Right ventricle myocardium superior (tissue), 1 donor: ENCODE measurements around the gene THSD4. TPM values are rescaled to one million over a fixed set of nuclear protein-coding genes. Genes with fewer than 3 reads are reported as not detected.
A peak's percentile ranks its signal among the peaks of the same experiment; 100 is the strongest.

ENCODE experiments used
- ATAC-seq: fragments of 200-7000 bp; cut with Tn5 transposase; one replicate; pipeline ENCODE4 v1.9.1; 2020; ENCODE audit warnings: mild to moderate bottlenecking; ENCODE audit not compliant: poor library complexity
- DNase-seq: peaks from one replicate; pipeline ENCODE4 v3.0.0-alpha.2; 2020
- intact Hi-C: fragments of 100-400 bp; cut with DNase I; formaldehyde crosslinking; loops from one replicate; pipeline ENCODE4 v1.11.2; 2022
- total RNA-seq: library from RNA; stranded (reverse); fragmentation: NEBNext Ultra II Directional; extraction: Animal tissue kit (Norgen Biotek cat#: 25700); gene quantifications from one replicate; pipeline ENCODE4 v1.2.1, GENCODE V29; 2021
- donor health status: DM: no; HTN: yes; CAD: no; lungs with severe emphysema.

THSD4 gene
- total RNA-seq, 1 donor from 2014 or later, result 75.6 TPM

- intact Hi-C loops, result no loop called here
- DNase-seq, result no peak
- ATAC-seq, result peak; percentile 25
Observed at GRCh38 chr15:71567173-71567572, 451.9 kb downstream of the THSD4 start.

- intact Hi-C loops, result no loop called here
- no peak for DNase-seq
- ATAC-seq, result no peak
Observed at GRCh38 chr15:71568227-71568626, 453.0 kb downstream of the THSD4 start.

- intact Hi-C loops, result no loop called here
- ATAC-seq (no peak), DNase-seq (no peak)
Observed at GRCh38 chr15:71570736-71571135, 455.5 kb downstream of the THSD4 start.

- ATAC-seq (no peak), DNase-seq (no peak)
- intact Hi-C loops, result no loop called here
Observed at GRCh38 chr15:71571641-71572040, 456.4 kb downstream of the THSD4 start.

GRCh38 chr15:71572452-71573053 is 457.3 kb downstream of the THSD4 start:
- DNase-seq, result no peak
- intact Hi-C loops, result no loop called here

GRCh38 chr15:71573599-71573998 is 458.3 kb downstream of the THSD4 start:
- DNase-seq (no peak), ATAC-seq (no peak)
- intact Hi-C loops, result no loop called here

More at GRCh38 chr15:71572452-71573053, 457.3 kb downstream of the THSD4 start:
- peak; percentile 32 for ATAC-seq

- ATAC-seq (peak; percentile 52), DNase-seq (no peak)
- intact Hi-C loops, result no loop called here
Observed at GRCh38 chr15:71575474-71576045, 460.3 kb downstream of the THSD4 start.

GRCh38 chr15:71577071-71577470 is 461.8 kb downstream of the THSD4 start:
- ATAC-seq, result no peak
- intact Hi-C loops, result no loop called here
- no peak for DNase-seq

GRCh38 chr15:71581398-71581930 is 466.2 kb downstream of the THSD4 start:
- intact Hi-C loops, result no loop called here
- ATAC-seq (no peak), DNase-seq (no peak)

GRCh38 chr15:71585159-71585558 is 469.9 kb downstream of the THSD4 start:
- intact Hi-C loops, result no loop called here
- ATAC-seq, result no peak
- no peak for DNase-seq

- DNase-seq, result no peak
- no peak for ATAC-seq
- intact Hi-C loops, result no loop called here
Observed at GRCh38 chr15:71586463-71586862, 471.2 kb downstream of the THSD4 start.

- no peak for DNase-seq
- intact Hi-C loops, result no loop called here
- no peak for ATAC-seq
Observed at GRCh38 chr15:71588746-71589145, 473.5 kb downstream of the THSD4 start.

- DNase-seq (no peak), ATAC-seq (no peak)
- intact Hi-C loops, result no loop called here
Observed at GRCh38 chr15:71591057-71591456, 475.8 kb downstream of the THSD4 start.

- intact Hi-C loops, result no loop called here
- DNase-seq (no peak), ATAC-seq (peak; percentile 68)
Observed at GRCh38 chr15:71592203-71592602, 476.9 kb downstream of the THSD4 start.

GRCh38 chr15:71595846-71596553 is 480.7 kb downstream of the THSD4 start:
- no peak for ATAC-seq
- DNase-seq, result no peak
- intact Hi-C loops, result no loop called here

- DNase-seq (peak; percentile 66), ATAC-seq (peak; percentile 87)
- intact Hi-C loops, result no loop called here
Observed at GRCh38 chr15:71596672-71597071, 481.4 kb downstream of the THSD4 start.

GRCh38 chr15:71597126-71597525 is 481.9 kb downstream of the THSD4 start:
- intact Hi-C loops, result no loop called here
- ATAC-seq, result no peak
- DNase-seq, result no peak

- intact Hi-C loops, result no loop called here
- DNase-seq, result no peak
- no peak for ATAC-seq
Observed at GRCh38 chr15:71597637-71598036, 482.4 kb downstream of the THSD4 start.

- no peak for DNase-seq
- ATAC-seq, result no peak
- intact Hi-C loops, result no loop called here
Observed at GRCh38 chr15:71598741-71599140, 483.5 kb downstream of the THSD4 start.
